Measurements from ENCODE around the gene SERPINI1.

SERPINI1 gene

DNA sequence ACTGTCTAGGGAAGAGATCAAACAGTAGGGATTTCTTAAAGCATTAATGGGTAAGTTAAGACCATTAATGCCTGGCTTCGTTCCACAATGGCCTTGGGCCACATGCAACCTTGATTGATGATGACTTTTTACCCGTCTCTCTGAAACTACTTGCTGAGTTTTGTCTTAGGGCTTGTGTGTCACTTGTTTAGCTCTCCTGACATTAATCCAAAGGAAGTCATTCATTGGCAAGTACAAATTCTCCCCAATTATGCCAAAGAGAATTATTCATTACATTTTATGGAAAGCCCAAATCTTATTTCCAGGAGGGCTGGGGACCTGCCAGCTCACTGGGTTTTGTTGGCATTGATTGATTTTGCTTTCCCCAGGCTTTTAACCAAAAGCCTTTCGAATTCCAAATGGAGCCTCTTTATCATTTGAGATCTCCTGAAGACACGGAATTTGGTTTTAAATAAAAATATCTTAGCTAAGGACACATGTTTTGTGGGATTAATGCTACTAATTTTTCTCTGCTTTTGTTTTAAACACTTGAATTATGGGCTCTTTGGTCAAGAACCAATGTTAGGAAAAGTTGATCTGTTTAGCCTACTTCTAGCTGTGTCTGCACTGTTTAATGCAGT lies 40.7 kb downstream of the SERPINI1 start:
- in situ Hi-C loops (cut with MboI; ENCODE audit: low pct_unique_long_range_greater_than_20kb, low sequenced_read_pairs, unreplicated experiment) = no loop called here
- TF ChIP-seq, protein P1, sequence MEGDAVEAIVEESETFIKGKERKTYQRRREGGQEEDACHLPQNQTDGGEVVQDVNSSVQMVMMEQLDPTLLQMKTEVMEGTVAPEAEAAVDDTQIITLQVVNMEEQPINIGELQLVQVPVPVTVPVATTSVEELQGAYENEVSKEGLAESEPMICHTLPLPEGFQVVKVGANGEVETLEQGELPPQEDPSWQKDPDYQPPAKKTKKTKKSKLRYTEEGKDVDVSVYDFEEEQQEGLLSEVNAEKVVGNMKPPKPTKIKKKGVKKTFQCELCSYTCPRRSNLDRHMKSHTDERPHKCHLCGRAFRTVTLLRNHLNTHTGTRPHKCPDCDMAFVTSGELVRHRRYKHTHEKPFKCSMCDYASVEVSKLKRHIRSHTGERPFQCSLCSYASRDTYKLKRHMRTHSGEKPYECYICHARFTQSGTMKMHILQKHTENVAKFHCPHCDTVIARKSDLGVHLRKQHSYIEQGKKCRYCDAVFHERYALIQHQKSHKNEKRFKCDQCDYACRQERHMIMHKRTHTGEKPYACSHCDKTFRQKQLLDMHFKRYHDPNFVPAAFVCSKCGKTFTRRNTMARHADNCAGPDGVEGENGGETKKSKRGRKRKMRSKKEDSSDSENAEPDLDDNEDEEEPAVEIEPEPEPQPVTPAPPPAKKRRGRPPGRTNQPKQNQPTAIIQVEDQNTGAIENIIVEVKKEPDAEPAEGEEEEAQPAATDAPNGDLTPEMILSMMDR (IDR thresholded peaks at IDR 0.05; ENCODE audit: extremely low read depth, insufficient read depth, missing control alignments) = no peak

DNA sequence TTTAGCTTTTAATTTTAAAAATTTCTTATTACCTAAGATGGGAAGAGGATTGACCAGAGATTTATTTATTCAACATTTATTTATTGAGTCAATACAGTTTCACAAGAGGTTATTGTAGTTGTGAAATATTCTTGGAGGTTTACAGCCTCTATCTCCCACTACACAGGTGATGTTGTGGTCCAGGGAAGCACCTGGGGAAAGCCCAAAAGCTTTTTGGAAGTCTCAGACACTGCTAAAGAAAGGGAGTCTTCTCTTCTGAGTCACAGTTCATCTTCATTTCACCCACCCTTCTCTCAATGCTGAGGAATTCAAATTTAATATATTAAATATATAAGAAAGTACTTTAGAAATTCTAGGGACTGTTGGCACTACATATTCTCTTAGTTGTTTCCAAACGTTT lies 41.8 kb downstream of the SERPINI1 start:
- in situ Hi-C loops (cut with MboI; ENCODE audit: low pct_unique_long_range_greater_than_20kb, low sequenced_read_pairs, unreplicated experiment) = no loop called here
- DNase-seq (ENCODE audit: low spot score) = no peak
- TF ChIP-seq, protein P1 (IDR thresholded peaks at IDR 0.05; ENCODE audit: extremely low read depth, insufficient read depth, missing control alignments) = no peak

More for the DNA sequence above, 40.7 kb downstream of the SERPINI1 start:
- DNase-seq (ENCODE audit: low spot score) = no peak

DNA sequence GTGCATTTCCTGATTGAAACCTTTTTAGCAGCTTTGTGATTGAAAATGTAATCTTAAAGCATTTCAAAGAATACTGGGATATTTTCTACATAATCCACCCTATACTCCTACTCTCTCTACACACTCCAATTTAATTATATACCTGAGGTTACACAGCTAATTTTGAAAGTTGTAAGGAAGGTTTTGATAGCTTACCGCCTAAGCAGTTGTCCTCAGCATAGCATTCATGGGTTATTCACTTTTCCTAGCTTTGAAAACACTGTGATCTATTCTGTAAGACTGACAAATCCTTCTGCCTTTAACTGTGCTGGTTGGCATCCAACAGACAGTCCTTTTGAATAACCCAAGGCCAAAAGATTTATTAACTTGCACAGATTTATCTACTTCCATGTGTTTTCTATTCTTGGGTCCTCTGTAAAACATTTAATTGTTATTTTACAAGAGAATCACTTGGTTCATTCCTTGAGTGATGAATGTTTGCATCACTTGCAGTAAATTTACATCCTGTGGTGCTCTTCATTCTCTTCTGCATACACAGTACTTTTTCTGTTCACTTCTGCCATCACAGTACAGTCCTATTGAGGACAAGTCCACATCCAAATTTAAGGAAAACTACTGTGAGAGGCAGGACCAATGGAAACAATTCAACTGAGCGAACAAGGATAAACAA lies 44.8 kb downstream of the SERPINI1 start:
- DNase-seq (ENCODE audit: low spot score) = no peak
- TF ChIP-seq, protein P1 (IDR thresholded peaks at IDR 0.05; ENCODE audit: extremely low read depth, insufficient read depth, missing control alignments) = no peak
- in situ Hi-C loops (cut with MboI; ENCODE audit: low pct_unique_long_range_greater_than_20kb, low sequenced_read_pairs, unreplicated experiment) = no loop called here

DNA sequence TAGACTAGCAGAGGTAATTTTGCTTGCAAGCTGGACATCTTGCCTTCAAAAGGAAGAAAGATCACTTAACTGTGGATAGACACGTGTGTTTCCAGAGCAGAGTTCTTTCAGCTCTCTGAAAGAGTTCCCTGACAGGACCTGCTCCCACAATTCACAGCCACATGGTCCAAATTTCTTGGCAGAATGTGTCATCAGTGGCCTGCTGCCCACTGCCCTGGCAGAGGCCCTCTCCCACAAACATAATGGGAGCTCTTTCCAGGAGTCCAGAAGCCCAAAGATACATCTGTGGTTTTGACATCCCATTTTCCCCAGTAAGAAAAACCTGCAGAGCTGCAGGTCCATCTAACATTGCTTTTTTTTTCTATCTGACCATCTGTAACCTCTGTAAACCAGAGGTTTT lies 48.3 kb downstream of the SERPINI1 start:
- DNase-seq (ENCODE audit: low spot score) = no peak
- TF ChIP-seq, protein P1 (IDR thresholded peaks at IDR 0.05; ENCODE audit: extremely low read depth, insufficient read depth, missing control alignments) = no peak

DNA sequence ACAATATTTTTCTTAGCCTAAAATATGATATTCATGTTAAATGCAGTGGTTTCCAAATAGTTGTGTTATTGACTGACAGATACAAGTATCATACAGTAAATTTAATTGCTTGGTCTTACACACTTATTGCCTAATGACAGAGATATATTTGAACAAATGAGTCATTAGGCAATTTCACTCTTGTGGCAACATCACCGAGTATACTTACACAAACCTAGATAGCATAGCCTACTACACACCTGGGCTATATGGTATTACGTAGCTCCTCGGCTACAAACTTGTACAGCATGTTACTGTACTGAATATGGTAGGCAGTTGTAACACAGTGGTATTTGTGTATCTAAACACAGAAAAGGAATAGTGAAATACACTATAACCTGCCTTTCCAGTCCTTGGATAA lies 50.3 kb downstream of the SERPINI1 start:
- in situ Hi-C loops (cut with MboI; ENCODE audit: low pct_unique_long_range_greater_than_20kb, low sequenced_read_pairs, unreplicated experiment) = no loop called here
- no peak for DNase-seq (ENCODE audit: low spot score)
- TF ChIP-seq, protein P1 (IDR thresholded peaks at IDR 0.05; ENCODE audit: extremely low read depth, insufficient read depth, missing control alignments) = no peak

More for the DNA sequence above, 48.3 kb downstream of the SERPINI1 start:
- in situ Hi-C loops (cut with MboI; ENCODE audit: low pct_unique_long_range_greater_than_20kb, low sequenced_read_pairs, unreplicated experiment) = no loop called here

DNA sequence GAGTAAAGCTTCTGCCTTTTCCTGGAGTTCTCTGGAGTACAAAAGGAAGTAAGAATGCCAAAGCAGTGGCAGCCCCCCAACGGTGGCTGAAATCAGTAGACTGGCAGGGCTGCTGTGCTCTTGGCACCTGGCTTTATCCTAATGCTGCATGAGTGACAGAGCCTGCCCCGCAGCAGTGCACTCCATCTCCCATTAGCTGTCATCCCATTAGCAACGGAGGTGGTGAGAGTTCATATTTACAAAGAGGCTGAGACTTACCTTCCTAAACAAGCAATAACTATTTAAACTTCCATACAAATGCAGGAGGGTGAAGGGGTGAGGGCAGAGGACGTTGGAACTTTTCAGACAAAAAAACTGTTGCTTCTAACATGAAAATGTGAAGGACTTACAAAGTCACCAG lies 51.9 kb downstream of the SERPINI1 start:
- in situ Hi-C loops (cut with MboI; ENCODE audit: low pct_unique_long_range_greater_than_20kb, low sequenced_read_pairs, unreplicated experiment) = no loop called here
- TF ChIP-seq, protein P1 (IDR thresholded peaks at IDR 0.05; ENCODE audit: extremely low read depth, insufficient read depth, missing control alignments) = no peak
- DNase-seq (ENCODE audit: low spot score) = no peak

All from GM13977 (cell line).